ENCODE data around the gene PWP1.

Gene PWP1

GRCh38 chr12:107685360-107686248 is at the start of gene PWP1:
Gene PWP1, plus strand, starts transcription at chr12:107685799. Its CDS starts 101 bp downstream, at chr12:107685900.
- peak; percentile 91 for DNase-seq (ENCODE audit: low read depth)

GRCh38 chr12:107641154-107641553 is 44.4 kb upstream of the PWP1 start:
- DNase-seq (ENCODE audit: low read depth), result no peak

- DNase-seq (ENCODE audit: low read depth), result no peak
Observed at GRCh38 chr12:107642240-107642639, 43.4 kb upstream of the PWP1 start.

GRCh38 chr12:107645630-107646333 is 39.8 kb upstream of the PWP1 start:
- DNase-seq (ENCODE audit: low read depth), result no peak

GRCh38 chr12:107646436-107646835 is 39.2 kb upstream of the PWP1 start:
- no peak for DNase-seq (ENCODE audit: low read depth)

GRCh38 chr12:107649661-107650061 is 35.9 kb upstream of the PWP1 start:
- no peak for DNase-seq (ENCODE audit: low read depth)

GRCh38 chr12:107650977-107651376 is 34.6 kb upstream of the PWP1 start:
- DNase-seq (ENCODE audit: low read depth), result no peak

- DNase-seq (ENCODE audit: low read depth), result no peak
Observed at GRCh38 chr12:107651571-107652449, 33.8 kb upstream of the PWP1 start.

GRCh38 chr12:107653519-107653918 is 32.1 kb upstream of the PWP1 start:
- no peak for DNase-seq (ENCODE audit: low read depth)

- no peak for DNase-seq (ENCODE audit: low read depth)
Observed at GRCh38 chr12:107654873-107655272, 30.7 kb upstream of the PWP1 start.

- DNase-seq (ENCODE audit: low read depth), result no peak
Observed at GRCh38 chr12:107655281-107656065, 30.1 kb upstream of the PWP1 start.

- DNase-seq (ENCODE audit: low read depth), result no peak
Observed at GRCh38 chr12:107656302-107656701, 29.3 kb upstream of the PWP1 start.

- DNase-seq (ENCODE audit: low read depth), result no peak
Observed at GRCh38 chr12:107657133-107657532, 28.5 kb upstream of the PWP1 start.

- DNase-seq (ENCODE audit: low read depth), result no peak
Observed at GRCh38 chr12:107657621-107658020, 28.0 kb upstream of the PWP1 start.

GRCh38 chr12:107660235-107660634 is 25.4 kb upstream of the PWP1 start:
- DNase-seq (ENCODE audit: low read depth), result no peak

- no peak for DNase-seq (ENCODE audit: low read depth)
Observed at GRCh38 chr12:107660861-107661415, 24.7 kb upstream of the PWP1 start.

- DNase-seq (ENCODE audit: low read depth), result no peak
Observed at GRCh38 chr12:107661830-107662229, 23.8 kb upstream of the PWP1 start.

- DNase-seq (ENCODE audit: low read depth), result no peak
Observed at GRCh38 chr12:107662484-107662883, 23.1 kb upstream of the PWP1 start.

GRCh38 chr12:107663277-107663676 is 22.3 kb upstream of the PWP1 start:
- DNase-seq (ENCODE audit: low read depth), result no peak

- no peak for DNase-seq (ENCODE audit: low read depth)
Observed at GRCh38 chr12:107666009-107666408, 19.6 kb upstream of the PWP1 start.

GRCh38 chr12:107667464-107667863 is 18.1 kb upstream of the PWP1 start:
- no peak for DNase-seq (ENCODE audit: low read depth)

All from activated T-helper 9 cell treated with anti-CD3 and anti-CD28 coated beads, Interleukin-2, amount 50 U/mL, for 16 hours (primary cell).